Measurements from ENCODE around the gene ZNF230.
A peak's percentile ranks its signal among the peaks of the same experiment; 100 is the strongest.

ZNF230 gene

GRCh38 chr19:44050740-44051649, 48.2 kb downstream of the ZNF230 start:
- FAIRE-seq = no peak

DNA sequence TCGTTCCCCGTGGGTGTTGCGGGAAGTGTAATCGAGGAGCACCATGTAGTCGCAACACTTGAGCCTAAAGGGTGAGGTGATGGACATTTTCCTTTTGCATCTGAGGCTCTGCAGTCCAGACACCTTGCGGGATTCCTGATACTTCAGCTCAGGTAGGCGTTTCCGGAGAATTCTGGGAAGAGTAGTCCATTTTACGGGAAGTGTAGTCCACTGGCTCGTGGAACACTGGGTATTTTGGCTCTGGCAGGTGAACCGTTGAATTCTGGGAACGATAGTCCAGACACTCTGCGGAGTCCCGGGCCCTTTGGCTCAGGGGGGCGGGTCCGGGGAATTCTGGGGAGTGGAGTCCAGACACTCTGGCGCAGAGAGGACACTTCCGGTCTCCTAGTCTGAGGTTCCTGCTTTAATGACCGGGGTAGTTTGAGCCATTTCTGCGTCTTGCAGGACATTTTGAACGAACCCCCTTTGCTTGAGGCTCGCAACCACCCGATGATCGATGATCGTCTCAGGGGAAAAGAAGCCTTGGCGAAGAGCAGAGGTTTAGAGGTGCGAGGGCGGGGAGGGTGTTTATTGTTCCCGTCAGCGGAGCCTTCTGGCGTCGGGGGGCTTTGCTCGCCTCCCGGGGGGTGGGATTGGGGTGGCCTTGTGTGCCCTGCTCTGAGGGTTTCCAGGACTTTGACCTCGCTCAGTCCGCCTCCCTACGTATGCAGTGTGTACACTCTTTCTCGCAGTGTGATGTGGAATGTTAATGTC, 49.1 kb downstream of the ZNF230 start, which contains the start of gene ZNF223:
ZNF223 (plus strand) TSS at position 387 of the 753 bp plus-strand sequence. CDS start 3,141 bp downstream, outside the sequence.
- peak; percentile 55 for FAIRE-seq

DNA sequence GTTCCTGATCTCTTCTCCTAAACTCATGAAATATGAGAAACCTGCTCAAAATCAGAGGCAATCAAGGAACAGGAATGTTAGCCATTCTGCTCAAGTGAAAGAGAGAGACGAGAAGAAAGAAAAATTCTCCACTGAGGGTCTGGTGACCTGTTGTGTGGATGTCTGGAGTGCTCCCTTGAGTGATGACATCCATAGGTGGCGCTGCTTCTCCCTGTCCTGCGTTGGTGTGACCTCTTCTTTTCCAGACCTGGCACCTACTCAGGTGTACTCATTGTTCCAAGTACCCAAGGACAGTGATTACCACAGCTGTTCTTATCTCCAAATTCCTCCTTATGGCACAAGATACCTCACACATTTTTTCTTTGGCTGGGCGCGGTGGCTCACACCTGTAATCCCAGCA, 53.1 kb downstream of the ZNF230 start:
- FAIRE-seq = no peak

DNA sequence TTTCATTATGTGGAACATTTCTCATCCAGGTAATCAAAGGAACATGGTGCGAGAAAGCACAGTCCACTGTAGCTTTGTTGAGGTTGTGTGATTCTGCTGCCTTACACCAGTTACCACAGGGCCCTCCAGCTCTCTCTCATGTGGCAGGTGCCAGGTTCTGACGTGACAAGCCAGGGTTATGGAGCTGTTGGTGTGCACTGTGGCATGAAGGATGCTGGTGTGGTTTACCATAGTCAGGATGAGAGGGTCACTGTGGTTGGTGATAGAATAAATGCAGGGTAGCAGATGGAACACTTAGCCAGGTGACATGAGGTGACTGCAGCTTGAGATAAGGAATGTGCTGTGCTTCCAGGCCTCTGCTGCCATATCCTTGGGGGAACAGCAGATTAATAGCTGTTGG, 56.5 kb downstream of the ZNF230 start:
- FAIRE-seq = no peak

DNA sequence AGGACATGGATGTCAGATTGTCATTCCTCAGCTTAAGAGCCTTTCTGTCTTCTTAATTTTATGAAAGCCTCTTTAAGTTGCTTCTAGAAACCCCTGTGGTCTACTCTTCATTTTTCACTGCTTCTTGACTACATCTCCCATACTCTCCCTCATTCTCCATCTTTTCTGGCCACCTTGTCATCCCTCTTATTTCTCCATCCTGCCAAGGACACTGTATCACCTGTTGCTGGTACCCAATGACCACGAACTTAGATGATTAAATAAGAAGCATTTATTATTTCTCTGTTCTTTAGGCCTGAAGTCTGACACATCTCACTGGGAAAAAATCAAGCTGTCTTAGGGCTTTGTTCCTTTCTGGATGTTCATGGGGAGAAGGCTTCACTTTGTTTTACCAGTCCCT, 58.3 kb downstream of the ZNF230 start:
- no peak for FAIRE-seq
